MM.1S (cell line): ENCODE measurements around the gene HRH2.
A peak's percentile ranks its signal among the peaks of the same experiment; 100 is the strongest.
"Not testable (repeated sequence)": the region's sequence is repeated elsewhere in the genome, so short reads cannot be mapped to it uniquely, and the experiment has no call there.

Source experiments
- DNase-seq: peaks from one replicate; pipeline ENCODE4 v3.0.0-alpha.2; 2015
- H2AFZ ChIP-seq: fragments of 300-600 bp; sonication (generic); 2 replicates; pipeline ENCODE4 v1.6.0; 2016; ENCODE audit warnings: antibody characterized with exemption, low read length
- H3F3A ChIP-seq: fragments of 300-600 bp; sonication (generic); 2 replicates; pipeline ENCODE4 v1.6.1; 2016; ENCODE audit warnings: mild to moderate bottlenecking, antibody characterized with exemption, low read length, moderate library complexity, mixed read lengths; ENCODE audit not compliant: insufficient read depth
- H3K27ac ChIP-seq: fragments of 300-600 bp; sonication (generic); 2 replicates; pipeline ENCODE4 v1.5.1; 2016; ENCODE audit warnings: mild to moderate bottlenecking, low read length
- H3K27me3 ChIP-seq: fragments of 300-600 bp; sonication (generic); replicated peaks from 2 replicates; pipeline ENCODE4 v1.6.0; 2016; ENCODE audit warnings: low read length; ENCODE audit not compliant: insufficient read depth
- H3K36me3 ChIP-seq: fragments of 300-600 bp; sonication (generic); replicated peaks from 2 replicates; pipeline ENCODE4 v1.6.1; 2016; ENCODE audit warnings: mild to moderate bottlenecking, low read length, mixed read lengths; ENCODE audit not compliant: insufficient read depth
- H3K4me1 ChIP-seq: fragments of 300-600 bp; sonication (generic); 2 replicates; pipeline ENCODE4 v1.6.1; 2016; ENCODE audit warnings: low read length, mixed read lengths
- H3K4me2 ChIP-seq: fragments of 300-600 bp; sonication (generic); 2 replicates; pipeline ENCODE4 v1.6.0; 2016; ENCODE audit warnings: low read depth, low read length
- H3K4me3 ChIP-seq: fragments of 300-600 bp; sonication (generic); 2 replicates; pipeline ENCODE4 v1.5.1; 2016; ENCODE audit warnings: low read length, mixed read lengths
- H3K79me2 ChIP-seq: fragments of 300-600 bp; sonication (generic); 2 replicates; pipeline ENCODE4 v1.6.1; 2016; ENCODE audit warnings: mixed run types, low read length, mixed read lengths
- H3K9ac ChIP-seq: fragments of 300-600 bp; sonication (generic); 2 replicates; pipeline ENCODE4 v1.6.1; 2016; ENCODE audit warnings: low read length, mixed read lengths
- H3K9me2 ChIP-seq: fragments of 300-600 bp; sonication (generic); replicated peaks from 2 replicates; pipeline ENCODE4 v1.6.1; 2016; ENCODE audit warnings: mild to moderate bottlenecking, low read length, mixed read lengths; ENCODE audit not compliant: insufficient read depth
- H3K9me3 ChIP-seq: fragments of 300-600 bp; sonication (generic); replicated peaks from 2 replicates; pipeline ENCODE4 v1.6.1; 2016; ENCODE audit warnings: mild to moderate bottlenecking, low read length, mixed read lengths; ENCODE audit not compliant: insufficient read depth
- H4K20me1 ChIP-seq: fragments of 300-600 bp; sonication (generic); 2 replicates; pipeline ENCODE4 v1.6.1; 2016; ENCODE audit warnings: mild to moderate bottlenecking, low read length, moderate library complexity, mixed read lengths; ENCODE audit not compliant: insufficient read depth
- CTCF ChIP-seq: fragments of 300-600 bp; sonication (generic); IDR thresholded peaks from 2 replicates; pipeline ENCODE4 v1.5.1; 2016; ENCODE audit warnings: antibody characterized with exemption, low read length, mixed read lengths
- EZH2 ChIP-seq: fragments of 300-600 bp; sonication (generic); optimal IDR thresholded peaks from 2 replicates; pipeline ENCODE3; 2017; ENCODE audit warnings: low read depth, mild to moderate bottlenecking, antibody characterized with exemption, low read length, mixed read lengths
- EZH2phosphoT487 ChIP-seq: fragments of 300-600 bp; sonication (generic); IDR thresholded peaks from 2 replicates; pipeline ENCODE4 v1.6.1; 2018; ENCODE audit warnings: antibody characterized with exemption, low read length

The HRH2 gene

GRCh38 chr5:175717837-175718236 is 60.0 kb downstream of the HRH2 start:
- H3K79me2 ChIP-seq = no peaks in the 10 kb centered on the region
- H3K4me2 ChIP-seq = no peak overlapping the region
- TF ChIP-seq CTCF (no peak), EZH2 (no peak), EZH2phosphoT487 (no peak)
- no peaks in the 10 kb centered on the region for H3K27me3 ChIP-seq
- no peak overlapping the region for H3K27ac ChIP-seq
- H3K9me2 ChIP-seq = no peaks in the 10 kb centered on the region
- no peaks in the 10 kb centered on the region for H3K9me3 ChIP-seq
- no peaks in the 10 kb centered on the region for H4K20me1 ChIP-seq
- no peaks in the 10 kb centered on the region for H3K4me1 ChIP-seq
- no peak overlapping the region for H3K9ac ChIP-seq
- no peak overlapping the region for H3K4me3 ChIP-seq
- H3K36me3 ChIP-seq = no peaks in the 10 kb centered on the region
- H3F3A ChIP-seq = no peaks in the 10 kb centered on the region
- H2AFZ ChIP-seq = no peak overlapping the region
- DNase-seq = no peak

GRCh38 chr5:175718401-175719108 is 60.7 kb downstream of the HRH2 start:
- no peaks in the 10 kb centered on the region for H3K27me3 ChIP-seq
- DNase-seq = peak; percentile 58
- no peak overlapping the region for H3K4me3 ChIP-seq
- no peaks in the 10 kb centered on the region for H3K4me1 ChIP-seq
- no peaks in the 10 kb centered on the region for H3F3A ChIP-seq
- H3K4me2 ChIP-seq = no peak overlapping the region
- no peak overlapping the region for H2AFZ ChIP-seq
- TF ChIP-seq EZH2phosphoT487 (no peak), CTCF (peak; percentile 84), EZH2 (no peak)
- no peaks in the 10 kb centered on the region for H3K9me3 ChIP-seq
- no peaks in the 10 kb centered on the region for H3K9me2 ChIP-seq
- H3K9ac ChIP-seq = no peak overlapping the region
- H3K79me2 ChIP-seq = no peaks in the 10 kb centered on the region
- no peaks in the 10 kb centered on the region for H4K20me1 ChIP-seq
- H3K27ac ChIP-seq = no peak overlapping the region
- no peaks in the 10 kb centered on the region for H3K36me3 ChIP-seq

- H3F3A ChIP-seq, H3K4me3 ChIP-seq, H3K36me3 ChIP-seq, H3K9me2 ChIP-seq, H3K9ac ChIP-seq, H3K9me3 ChIP-seq, H3K27ac ChIP-seq, H4K20me1 ChIP-seq, H3K4me1 ChIP-seq, H3K4me2 ChIP-seq, H3K79me2 ChIP-seq, H3K27me3 ChIP-seq, DNase-seq, H2AFZ ChIP-seq: not testable (repeated sequence)
Measured at GRCh38 chr5:175719109-175719432, 61.2 kb downstream of the HRH2 start.

- Histone ChIP-seq H3K9me2 (no peaks in the 10 kb centered on the region), H3K4me3 (no peak overlapping the region), H3K9ac (no peak overlapping the region), H3K36me3 (no peaks in the 10 kb centered on the region), H4K20me1 (no peaks in the 10 kb centered on the region), H3K4me1 (no peaks in the 10 kb centered on the region), H3K9me3 (no peaks in the 10 kb centered on the region), H3K79me2 (no peaks in the 10 kb centered on the region), H3F3A (no peaks in the 10 kb centered on the region), H3K27ac (no peak overlapping the region), H3K4me2 (no peak overlapping the region), H3K27me3 (no peaks in the 10 kb centered on the region), H2AFZ (no peak overlapping the region)
- TF ChIP-seq EZH2 (no peak), CTCF (no peak), EZH2phosphoT487 (no peak)
- DNase-seq = no peak
Measured at GRCh38 chr5:175724314-175725275, 66.7 kb downstream of the HRH2 start.
